ENCODE measurements around the gene SLC12A5. TPM values are rescaled to one million over a fixed set of nuclear protein-coding genes. Genes with fewer than 3 reads are reported as not detected.

The SLC12A5 gene
- total RNA-seq, 4 donors from 2014 or later: 5.2 TPM; not detected in 3

DNA sequence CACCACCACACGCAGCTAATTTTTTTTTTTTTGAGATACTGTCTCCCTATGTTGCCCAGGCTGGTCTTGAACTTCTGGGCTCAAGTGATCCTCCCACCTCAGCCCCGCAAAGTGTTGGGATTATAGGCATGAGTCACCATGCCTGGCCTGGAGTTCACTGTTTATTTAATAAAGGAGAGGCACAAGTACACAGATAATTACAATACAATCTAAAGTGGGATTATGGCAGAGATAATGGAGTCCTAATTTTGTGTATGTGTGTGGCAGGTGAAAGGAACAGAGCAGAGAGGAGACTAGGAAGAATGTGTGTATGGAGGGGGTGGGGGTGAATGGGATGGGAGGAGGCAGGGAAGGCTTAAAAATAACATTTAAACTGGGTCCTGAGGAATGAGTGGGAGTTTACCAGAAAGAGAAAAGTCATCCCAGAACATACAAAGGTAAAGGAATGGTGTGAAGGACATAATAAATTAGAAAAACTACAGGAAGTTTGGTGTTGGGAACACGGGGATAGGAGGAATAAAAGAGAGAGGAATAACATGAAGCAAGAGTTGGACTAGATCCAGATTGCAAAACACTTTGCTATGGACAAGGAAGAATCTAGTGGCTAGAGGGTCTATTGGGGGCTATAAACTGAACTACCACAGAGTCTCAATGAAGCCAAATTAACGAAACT lies 56.3 kb downstream of the SLC12A5 start:
- DNase-seq (ENCODE audit: low spot score in 2 of 2): peak in 1 of 2 donors; percentile 40
- Histone ChIP-seq H3K9me3 (no peaks in the 10 kb centered on the region), H3K27ac (peak overlapping the region in 3 of 4 donors; percentile 3 to 68 (median 18)), H3K4me1 (peaks cover 0 to 85% (median 72%) of the 10 kb centered on the region in 4 donors), H3K36me3 (no peaks in the 10 kb centered on the region), H3K27me3 (no peaks in the 10 kb centered on the region), H3K4me3 (no peak overlapping the region)
- TF ChIP-seq, protein P1, sequence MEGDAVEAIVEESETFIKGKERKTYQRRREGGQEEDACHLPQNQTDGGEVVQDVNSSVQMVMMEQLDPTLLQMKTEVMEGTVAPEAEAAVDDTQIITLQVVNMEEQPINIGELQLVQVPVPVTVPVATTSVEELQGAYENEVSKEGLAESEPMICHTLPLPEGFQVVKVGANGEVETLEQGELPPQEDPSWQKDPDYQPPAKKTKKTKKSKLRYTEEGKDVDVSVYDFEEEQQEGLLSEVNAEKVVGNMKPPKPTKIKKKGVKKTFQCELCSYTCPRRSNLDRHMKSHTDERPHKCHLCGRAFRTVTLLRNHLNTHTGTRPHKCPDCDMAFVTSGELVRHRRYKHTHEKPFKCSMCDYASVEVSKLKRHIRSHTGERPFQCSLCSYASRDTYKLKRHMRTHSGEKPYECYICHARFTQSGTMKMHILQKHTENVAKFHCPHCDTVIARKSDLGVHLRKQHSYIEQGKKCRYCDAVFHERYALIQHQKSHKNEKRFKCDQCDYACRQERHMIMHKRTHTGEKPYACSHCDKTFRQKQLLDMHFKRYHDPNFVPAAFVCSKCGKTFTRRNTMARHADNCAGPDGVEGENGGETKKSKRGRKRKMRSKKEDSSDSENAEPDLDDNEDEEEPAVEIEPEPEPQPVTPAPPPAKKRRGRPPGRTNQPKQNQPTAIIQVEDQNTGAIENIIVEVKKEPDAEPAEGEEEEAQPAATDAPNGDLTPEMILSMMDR (IDR thresholded peaks at IDR 0.05): no peak
- TF ChIP-seq EP300 (IDR thresholded peaks at IDR 0.05): no peak
- TF ChIP-seq POLR2A (IDR thresholded peaks at IDR 0.05): no peak
- 25 to 35% methylated on average over 4 of the region's 4 CpGs for WGBS, 2 donors

DNA sequence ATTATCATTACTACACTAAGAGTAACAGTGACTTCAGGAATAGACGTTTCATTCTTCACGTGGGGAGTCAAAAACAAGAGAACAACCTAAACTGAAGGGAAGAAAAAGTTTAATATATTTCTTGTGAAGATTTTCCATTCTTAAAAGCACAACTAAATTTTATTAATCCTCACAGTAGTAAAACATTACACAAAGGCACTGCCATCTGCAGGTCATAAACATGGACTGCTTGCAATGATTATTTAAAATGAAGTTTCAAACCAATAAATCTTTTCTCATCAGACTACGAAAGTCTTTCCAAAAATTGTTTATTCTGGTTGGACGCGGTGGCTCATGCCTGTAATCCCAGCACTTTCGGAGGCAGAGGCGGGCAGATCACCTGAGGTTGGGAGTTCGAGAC lies 58.1 kb downstream of the SLC12A5 start:
- no peak for TF ChIP-seq POLR2A (IDR thresholded peaks at IDR 0.05)
- TF ChIP-seq, protein P1 (IDR thresholded peaks at IDR 0.05): peak in 4 of 5 experiments; percentile 19 to 43 (median 32)
- 49 to 52% methylated on average over 8 of the region's 8 CpGs for WGBS, 2 donors
- Histone ChIP-seq H3K36me3 (no peaks in the 10 kb centered on the region), H3K9me3 (no peaks in the 10 kb centered on the region), H3K27ac (peak overlapping the region in 2 of 4 donors; percentile 98 to 99), H3K4me3 (no peak overlapping the region), H3K4me1 (peaks cover 0 to 73% (median 68%) of the 10 kb centered on the region in 4 donors), H3K27me3 (no peaks in the 10 kb centered on the region)
- no peak for DNase-seq (ENCODE audit: low spot score in 2 of 2)

DNA sequence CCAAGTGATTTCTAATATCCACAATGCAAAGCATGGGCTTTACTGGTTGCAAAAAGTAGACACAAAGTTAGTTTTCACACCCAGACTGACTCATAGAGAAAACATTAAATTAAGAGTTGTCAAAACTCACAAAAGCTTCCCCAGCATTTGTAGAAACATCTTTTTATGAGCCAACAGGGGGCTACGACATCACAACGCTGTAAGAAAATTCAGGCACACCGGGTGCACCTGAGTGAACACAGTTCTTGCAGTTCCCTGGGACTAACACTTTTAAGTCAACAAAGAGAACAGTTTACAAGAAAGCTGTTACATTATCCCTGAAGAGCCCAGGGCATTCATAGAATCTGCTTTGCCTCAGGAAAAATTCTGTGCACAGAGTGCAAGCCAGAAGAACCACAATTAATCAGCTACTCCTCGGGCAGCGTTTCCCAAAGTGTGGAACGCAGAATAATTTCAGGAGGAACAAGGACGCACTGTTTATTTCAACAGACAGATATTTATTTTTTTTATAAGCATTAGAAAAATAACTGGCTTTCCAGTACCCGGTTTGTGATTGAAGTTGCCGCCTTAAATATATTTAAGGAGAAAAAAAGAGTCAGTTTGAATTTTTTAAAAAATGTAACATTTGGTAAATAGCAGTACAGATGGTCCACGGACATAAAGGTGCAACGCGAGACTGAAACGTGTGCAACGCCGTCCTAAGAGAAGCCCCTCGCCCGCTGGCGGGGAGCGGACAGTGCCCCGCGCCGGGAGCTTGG lies 59.6 kb downstream of the SLC12A5 start:
- WGBS, 2 donors: 1 to 3% methylated on average over 22 of the region's 22 CpGs
- no peak for TF ChIP-seq EP300 (IDR thresholded peaks at IDR 0.05)
- TF ChIP-seq, protein P1 (IDR thresholded peaks at IDR 0.05): no peak
- no peak for TF ChIP-seq POLR2A (IDR thresholded peaks at IDR 0.05)
- peaks cover 0 to 58% (median 54%) of the 10 kb centered on the region in 4 donors for H3K4me1 ChIP-seq

DNA sequence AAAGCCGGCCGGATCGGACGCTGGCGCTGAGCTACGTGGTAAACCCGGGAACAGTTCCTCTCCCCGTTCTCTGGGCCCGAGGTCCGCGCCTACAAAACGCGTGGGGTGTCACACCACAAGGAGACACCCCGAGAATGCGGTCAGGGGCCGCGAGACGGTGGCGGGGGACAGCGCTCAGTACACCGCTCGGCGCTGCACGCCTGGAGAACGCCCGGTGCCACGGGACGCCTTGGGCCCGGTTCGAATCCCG lies 60.1 kb downstream of the SLC12A5 start:
- peaks cover 0 to 54% (median 49%) of the 10 kb centered on the region in 4 donors for H3K4me1 ChIP-seq
- 0% methylated on average over 16 to 29 of the region's 31 CpGs for WGBS, 2 donors
- peak overlapping the region; percentile 77 to 99 (median 79) for H3K4me3 ChIP-seq
- H3K27me3 ChIP-seq: no peaks in the 10 kb centered on the region
- H3K27ac ChIP-seq: peak overlapping the region; percentile 98 to 100 (median 99)
- DNase-seq (ENCODE audit: low spot score in 2 of 2): peak in 1 of 2 donors; percentile 35
- no peaks in the 10 kb centered on the region for H3K9me3 ChIP-seq
- H3K36me3 ChIP-seq: no peaks in the 10 kb centered on the region
- TF ChIP-seq POLR2A (IDR thresholded peaks at IDR 0.05) (no peak), EP300 (IDR thresholded peaks at IDR 0.05) (no peak)
- TF ChIP-seq, protein P1 (IDR thresholded peaks at IDR 0.05): no peak

More for the DNA sequence above, 59.6 kb downstream of the SLC12A5 start:
- Histone ChIP-seq H3K27ac (peak overlapping the region; percentile 98 to 100 (median 99)), H3K4me3 (peak overlapping the region; percentile 77 to 99 (median 79)), H3K36me3 (no peaks in the 10 kb centered on the region), H3K27me3 (no peaks in the 10 kb centered on the region), H3K9me3 (no peaks in the 10 kb centered on the region)
- no peak for DNase-seq (ENCODE audit: low spot score in 2 of 2)
